ENCODE data around the gene MOB3B. TPM values are rescaled to one million over a fixed set of nuclear protein-coding genes. Genes with fewer than 3 reads are reported as not detected.
"Not testable (repeated sequence)": the region's sequence is repeated elsewhere in the genome, so short reads cannot be mapped to it uniquely, and the experiment has no call there.

The MOB3B gene
- total RNA-seq, 2 experiments from 2014 or later: 0.40 to 0.44 TPM

DNA sequence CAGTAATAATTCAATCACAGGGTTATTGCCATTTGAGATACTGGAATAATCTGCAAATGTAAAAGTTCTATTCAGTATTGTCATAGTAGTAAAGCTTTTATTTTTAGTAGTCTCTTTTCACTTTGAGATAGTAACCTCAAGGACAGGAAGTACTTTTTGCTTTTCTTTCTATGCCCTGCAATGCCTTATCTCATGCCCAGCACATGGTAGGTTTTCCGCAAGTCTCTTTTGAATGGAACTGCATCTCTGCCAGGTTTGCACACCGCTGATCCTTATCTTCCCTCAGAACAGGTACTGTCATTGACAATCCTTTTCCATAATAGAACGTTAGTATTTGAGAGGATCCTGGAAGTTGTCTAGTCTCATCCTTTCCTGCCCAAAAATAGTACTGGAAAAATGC is 97.3 kb downstream of the MOB3B start:
- ChIA-PET CTCF (no interaction called here), POLR2A (interaction anchor here (0.7 kb wide), 1 partner anchor 51 kb away, joined by 3 read pairs; no protein-coding TSS in a partner anchor)

DNA sequence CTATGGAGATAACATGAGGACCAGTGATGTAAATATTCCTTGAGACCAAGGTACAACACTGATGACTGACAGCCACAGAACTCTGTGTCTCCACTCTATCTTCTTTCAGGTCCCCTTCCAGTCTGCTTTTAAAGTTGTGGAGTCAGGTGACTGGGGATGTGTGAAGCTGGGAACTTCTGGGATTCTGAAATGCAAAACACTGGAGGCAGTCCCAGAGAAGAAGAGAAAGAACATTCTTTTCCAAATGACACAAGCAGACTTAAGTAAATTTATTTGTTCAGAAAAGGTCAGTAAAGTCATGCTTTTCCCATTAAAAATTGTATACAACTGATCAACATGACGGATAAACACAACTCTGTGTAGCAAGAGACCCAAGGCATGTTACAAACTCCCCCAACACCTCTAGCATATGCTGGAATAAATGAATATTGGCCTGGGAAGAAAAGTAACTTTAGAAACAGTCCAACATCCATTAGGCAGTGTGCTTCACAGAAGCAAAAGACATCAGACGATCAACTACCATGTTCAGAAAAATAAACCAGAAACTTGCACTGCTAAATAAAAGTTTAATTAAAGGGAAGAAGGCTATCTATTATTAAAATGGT is 98.0 kb downstream of the MOB3B start:
- CTCF ChIA-PET: no interaction called here
- POLR2A ChIA-PET: no interaction called here

DNA sequence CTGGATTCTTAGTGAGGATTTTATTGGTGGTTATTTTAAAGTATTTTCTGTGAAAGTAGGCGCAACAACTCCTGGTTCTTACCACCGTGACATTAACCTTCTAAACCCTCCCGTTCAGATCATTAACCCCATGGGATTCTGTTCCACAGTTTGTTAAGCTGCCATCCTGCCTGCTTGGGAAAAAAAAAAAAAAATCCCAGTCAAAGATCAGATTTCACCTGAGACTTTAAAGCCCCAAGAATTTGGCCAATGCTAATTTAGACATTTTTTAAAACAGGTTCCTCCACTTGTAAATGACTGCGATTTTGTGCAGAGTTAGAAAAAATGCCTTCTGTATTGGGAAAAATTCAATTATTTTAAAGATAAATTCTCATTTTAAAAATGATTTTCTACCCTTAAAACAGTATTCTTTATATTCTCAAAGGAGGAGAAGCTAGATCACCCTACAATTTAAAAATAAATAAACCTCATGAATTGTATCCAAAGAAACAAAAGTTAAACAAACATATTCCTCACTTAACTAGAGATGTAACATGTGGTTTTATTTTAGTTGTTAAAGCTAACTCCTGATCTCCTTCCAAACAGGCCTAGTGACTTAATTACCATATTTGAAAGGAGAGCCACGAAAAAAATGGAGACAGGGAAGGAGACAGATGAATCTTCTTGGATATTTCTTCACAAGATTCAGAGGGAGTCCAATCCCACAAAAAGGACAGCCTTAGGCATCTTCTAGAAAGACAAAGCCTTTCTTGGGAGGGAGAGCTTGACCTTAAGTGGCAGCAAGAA is 98.7 kb downstream of the MOB3B start:
- ChIA-PET CTCF (no interaction called here), POLR2A (no interaction called here)

DNA sequence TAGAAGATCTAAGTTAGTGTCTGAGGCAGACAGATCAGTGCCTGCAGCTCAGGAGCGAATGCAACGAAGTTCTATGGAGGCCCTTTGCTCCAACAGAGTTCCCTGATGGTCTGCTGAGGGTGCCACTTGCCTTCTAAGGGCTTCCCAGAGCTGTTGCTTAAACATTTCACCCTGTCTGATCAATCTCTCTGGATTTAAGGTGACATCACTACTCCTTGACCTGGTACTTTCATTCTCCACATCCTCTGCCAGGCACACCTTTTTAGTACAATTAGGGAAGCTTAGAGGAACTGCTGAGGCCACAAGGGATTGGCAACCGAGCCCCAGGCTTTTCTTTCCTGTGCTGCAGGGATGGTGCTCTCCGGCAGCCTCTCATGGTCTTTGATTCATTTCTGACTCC is 99.7 kb downstream of the MOB3B start:
- CTCF ChIA-PET: no interaction called here
- POLR2A ChIA-PET: no interaction called here

GRCh38 chr9:27429436-27429835 is 100.2 kb downstream of the MOB3B start:
- POLR2A ChIA-PET: no interaction called here
- CTCF ChIA-PET: no interaction called here

DNA sequence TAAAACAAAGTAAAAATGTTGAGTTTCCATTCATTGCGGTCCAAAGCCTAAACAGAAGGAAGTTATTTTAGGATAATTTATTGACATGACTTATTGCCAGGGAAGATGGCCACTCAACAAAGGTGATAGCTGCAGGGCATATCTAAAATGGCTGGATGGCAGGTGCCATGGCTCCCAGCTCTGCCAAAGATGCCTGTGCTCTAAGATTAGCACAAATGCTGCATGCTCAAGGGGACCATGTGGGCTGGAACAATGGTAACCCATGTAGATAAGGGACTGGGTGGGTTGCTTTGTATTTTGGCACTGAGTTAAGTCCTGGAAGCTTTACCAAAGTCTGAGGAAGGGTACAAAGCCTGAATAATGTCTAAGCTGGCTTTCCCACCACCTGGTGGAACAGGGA is 101.1 kb downstream of the MOB3B start:
- ChIA-PET CTCF (no interaction called here), POLR2A (no interaction called here)

GRCh38 chr9:27427272-27427643 is 102.4 kb downstream of the MOB3B start:
- POLR2A ChIA-PET: no interaction called here
- CTCF ChIA-PET: no interaction called here

GRCh38 chr9:27426511-27427271 is 102.9 kb downstream of the MOB3B start:
- CTCF ChIA-PET: no interaction called here
- POLR2A ChIA-PET: no interaction called here

- CTCF ChIA-PET: no interaction called here
Measured at GRCh38 chr9:27425827-27426510, 103.6 kb downstream of the MOB3B start.

DNA sequence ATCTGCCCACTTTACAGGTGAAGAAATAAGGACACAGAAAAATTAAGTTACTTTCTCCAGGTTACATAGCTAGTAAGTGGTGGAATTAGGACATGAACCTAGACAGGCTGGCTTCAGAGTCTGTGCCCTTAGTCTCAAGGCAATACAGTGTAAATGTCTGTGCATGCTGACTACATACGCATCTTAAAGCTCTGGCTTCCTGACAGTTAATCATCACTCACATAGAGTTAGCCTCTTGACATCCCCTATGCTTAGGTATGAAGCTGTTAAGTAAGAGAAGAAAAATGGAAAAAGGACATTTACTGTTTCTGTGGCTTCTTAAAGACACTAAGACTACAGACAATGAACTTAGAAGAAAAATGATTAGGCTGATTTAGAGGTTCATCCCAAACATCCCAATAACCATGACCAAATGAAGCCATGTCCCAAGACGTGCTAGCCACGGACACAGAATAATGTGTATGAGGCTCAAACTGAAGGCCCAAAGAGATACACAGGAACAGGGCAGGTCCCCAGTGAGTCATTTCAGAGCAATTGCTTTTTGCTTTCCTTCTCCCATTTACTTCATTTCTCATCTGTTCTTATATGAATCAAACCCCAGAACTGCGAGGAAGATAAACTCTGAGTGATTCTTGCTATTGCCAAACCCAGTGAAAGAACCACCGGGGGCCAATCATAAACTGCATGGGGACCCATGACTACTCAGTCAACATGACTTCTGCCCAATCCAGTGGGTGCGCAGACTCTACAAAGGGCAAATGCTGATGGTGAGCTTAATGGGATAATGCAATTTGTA is 105.5 kb downstream of the MOB3B start:
- POLR2A ChIA-PET: no interaction called here
- CTCF ChIA-PET: no interaction called here

More at GRCh38 chr9:27425827-27426510, 103.6 kb downstream of the MOB3B start:
- POLR2A ChIA-PET: no interaction called here

DNA sequence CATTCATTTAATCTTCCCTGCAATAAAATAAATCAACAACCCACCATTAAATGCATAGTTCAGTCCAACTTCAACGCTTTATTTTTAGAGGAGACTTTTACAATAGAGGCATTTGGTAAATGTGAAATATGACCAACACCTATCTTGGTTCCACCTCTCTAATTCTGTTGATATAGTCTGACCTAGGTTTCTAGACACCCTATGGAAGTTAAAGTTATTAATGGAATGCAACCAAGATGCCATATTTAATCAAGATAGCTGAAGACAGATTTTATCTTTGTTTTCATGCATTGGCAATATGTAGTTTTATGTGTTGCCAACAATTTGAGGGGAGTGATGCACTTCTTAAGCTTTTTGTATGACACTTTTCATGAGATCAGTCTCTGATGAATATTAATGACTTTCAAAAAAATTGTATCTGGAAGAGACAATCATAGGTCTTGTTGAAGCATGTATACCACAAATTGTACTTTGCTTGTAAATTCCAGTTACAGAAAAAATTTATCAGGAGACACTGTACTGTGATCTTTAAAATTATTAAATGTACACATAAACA is 107.3 kb downstream of the MOB3B start:
- POLR2A ChIA-PET: no interaction called here

GRCh38 chr9:27421577-27421976 is 108.0 kb downstream of the MOB3B start:
- POLR2A ChIA-PET: no interaction called here
- CTCF ChIA-PET: no interaction called here

More for the DNA sequence above, 107.3 kb downstream of the MOB3B start:
- CTCF ChIA-PET: no interaction called here

DNA sequence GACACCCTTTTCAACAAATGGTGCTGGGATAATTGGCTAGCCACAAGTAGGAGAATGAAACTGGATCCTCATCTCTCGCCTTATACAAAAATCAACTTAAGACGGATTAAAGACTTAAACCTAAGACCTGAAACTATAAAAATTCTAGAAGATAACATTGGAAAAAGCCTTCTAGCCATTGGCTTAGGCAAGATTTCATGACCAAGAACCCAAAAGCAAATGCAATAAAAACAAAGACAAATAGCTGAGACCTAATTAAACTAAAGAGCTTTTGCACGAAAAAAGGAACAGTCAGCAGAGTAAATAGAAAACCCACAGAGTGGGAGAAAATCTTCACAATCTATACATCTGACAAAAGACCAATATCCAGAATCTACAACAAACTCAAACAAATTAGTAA is 110.1 kb downstream of the MOB3B start:
- CTCF ChIA-PET, POLR2A ChIA-PET: not testable (repeated sequence)

GRCh38 chr9:27414220-27414761 is 115.3 kb downstream of the MOB3B start:
- ChIA-PET CTCF (no interaction called here), POLR2A (no interaction called here)

GRCh38 chr9:27413511-27414219 is 115.9 kb downstream of the MOB3B start:
- CTCF ChIA-PET: no interaction called here
- POLR2A ChIA-PET: no interaction called here

DNA sequence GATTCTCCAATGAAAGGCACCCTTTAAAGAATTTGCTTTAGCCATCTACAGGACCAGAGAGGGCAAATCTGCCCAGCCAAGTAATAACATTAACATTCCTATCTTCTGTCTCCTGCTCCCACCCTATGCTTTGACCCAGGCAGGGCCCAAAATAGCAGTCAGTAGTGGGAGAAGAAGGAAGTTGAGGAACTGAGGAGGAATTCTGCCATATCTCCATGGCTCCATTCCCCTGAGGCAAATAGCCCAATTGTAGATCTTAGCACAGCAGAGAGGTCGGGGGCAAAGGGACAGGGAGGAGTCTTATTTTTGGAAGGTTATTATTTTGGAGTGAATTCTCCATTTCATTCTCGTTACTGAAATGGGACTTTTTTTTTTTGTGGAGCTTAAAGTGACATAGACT is 116.7 kb downstream of the MOB3B start:
- ChIA-PET POLR2A (no interaction called here), CTCF (no interaction called here)

- POLR2A ChIA-PET: no interaction called here
- CTCF ChIA-PET: no interaction called here
Measured at GRCh38 chr9:27412081-27412480, 117.5 kb downstream of the MOB3B start.

DNA sequence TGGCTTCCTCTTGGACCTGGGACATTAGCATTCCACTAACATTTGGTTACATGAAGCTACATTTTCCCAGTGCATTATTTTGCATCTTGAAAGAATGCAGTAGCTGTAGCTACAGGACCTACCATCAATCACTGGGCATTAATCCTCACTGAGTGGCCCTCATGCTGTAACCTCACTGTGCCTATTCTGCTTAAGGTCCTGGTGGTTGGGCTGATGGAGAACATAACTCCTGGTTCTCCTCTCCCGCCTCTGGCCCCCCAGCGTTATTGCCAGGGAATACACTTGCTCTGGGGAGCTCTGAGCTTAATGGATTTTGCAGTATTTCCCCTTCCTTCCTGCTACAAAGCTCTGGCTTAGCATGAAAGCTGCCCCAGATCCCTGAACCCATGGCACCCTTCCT is 121.1 kb downstream of the MOB3B start:
- CTCF ChIA-PET: no interaction called here
- POLR2A ChIA-PET: no interaction called here

- CTCF ChIA-PET: no interaction called here
- POLR2A ChIA-PET: no interaction called here
Measured at GRCh38 chr9:27408001-27408400, 121.6 kb downstream of the MOB3B start.
